ENCODE data around the gene HPSE2.
"Not testable (repeated sequence)": the region's sequence is repeated elsewhere in the genome, so short reads cannot be mapped to it uniquely, and the experiment has no call there.

Gene HPSE2

DNA sequence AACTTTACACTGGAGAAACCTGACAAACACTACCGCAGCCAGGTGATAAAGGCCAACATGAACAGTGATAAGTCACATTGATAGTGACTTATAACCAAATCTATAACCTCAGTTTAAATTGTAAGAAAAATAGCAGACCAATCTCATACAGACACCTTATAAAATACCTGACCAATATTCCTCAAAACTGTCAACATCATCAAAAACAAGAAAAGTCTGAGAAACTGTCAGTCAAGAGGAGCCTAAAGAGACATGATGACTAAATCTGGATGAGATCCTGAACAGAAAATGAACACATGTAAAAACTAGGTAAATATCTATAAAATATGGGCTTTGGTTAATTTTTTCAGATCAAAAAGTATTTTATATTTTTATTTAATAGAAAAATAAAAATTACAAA is 233.3 kb downstream of the HPSE2 start:
- DNase-seq, result no peak

DNA sequence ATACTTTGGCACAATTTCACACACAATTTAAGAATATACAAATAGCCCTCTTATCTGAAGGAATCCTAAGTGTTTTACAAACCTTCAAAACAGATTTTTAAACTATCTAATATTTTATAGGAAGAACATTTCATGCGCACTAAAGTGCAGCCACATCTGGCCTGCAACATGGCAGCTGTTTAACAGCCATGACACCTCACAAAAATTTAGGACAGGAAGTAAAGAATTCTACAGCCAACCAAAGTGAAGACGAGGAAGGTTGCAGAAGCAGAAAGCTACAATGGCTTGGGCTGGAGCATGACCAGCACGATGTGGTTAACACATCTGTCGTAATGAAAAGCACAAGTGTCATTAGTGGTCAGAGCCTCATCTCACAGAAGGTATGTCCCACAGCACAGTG is 238.1 kb downstream of the HPSE2 start:
- DNase-seq, result no peak

DNA sequence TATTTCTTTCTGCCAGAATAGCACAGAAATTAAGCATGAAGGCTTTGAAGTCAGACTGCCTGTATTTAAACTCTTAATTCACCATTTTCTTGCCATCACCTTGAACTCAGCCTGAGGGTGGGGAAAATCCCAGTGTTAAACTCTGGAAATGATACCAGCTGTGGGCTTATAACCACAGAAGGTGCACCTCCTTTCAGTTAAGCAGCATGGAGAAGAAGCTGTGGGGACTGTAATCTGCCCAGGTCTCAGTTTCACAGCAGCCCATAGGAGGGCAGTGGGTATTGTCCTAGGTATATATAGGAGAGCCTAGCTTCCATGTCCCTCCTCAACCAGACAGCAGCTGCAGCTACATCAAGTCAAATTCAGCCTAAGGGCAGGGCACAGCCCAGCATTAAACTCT is 241.6 kb downstream of the HPSE2 start:
- DNase-seq, result no peak

DNA sequence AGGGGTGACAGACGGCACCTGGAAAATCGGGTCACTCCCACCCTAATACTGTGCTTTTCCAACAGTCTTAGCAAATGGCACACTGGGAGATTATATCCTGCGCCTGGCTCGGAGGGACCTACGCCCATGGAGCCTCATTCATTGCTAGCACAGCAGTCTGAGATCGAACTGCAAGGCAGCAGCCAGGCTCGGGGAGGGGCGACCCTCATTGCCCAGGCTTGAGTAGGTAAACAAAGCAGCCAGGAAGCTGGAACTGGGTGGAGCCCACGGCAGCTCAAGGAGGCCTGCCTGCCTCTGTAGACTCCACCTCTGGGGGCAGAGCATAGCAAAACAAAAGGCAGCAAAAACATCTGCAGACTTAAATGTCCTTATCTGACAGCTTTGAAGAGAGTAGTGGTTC is 251.9 kb downstream of the HPSE2 start:
- DNase-seq, result not testable (repeated sequence)

DNA sequence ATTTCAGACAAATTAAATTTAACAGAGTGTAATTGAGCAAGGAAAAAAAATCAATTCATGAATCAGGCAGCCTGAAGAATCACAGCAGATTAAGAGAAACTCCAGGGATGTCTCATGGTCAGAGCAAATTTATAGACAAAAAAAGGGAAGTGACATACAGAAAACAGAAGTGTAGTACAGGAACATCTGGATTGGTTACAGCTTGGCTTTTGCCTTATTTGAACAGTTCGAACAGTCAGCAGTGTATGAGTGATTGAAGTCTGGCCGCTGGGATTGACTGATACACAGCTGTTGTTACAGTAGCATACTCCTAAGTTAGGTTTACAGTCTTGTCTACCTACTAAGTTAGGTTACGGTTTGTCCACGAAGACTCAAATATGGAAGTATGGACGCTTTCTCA is 255.3 kb downstream of the HPSE2 start:
- no peak for DNase-seq

DNA sequence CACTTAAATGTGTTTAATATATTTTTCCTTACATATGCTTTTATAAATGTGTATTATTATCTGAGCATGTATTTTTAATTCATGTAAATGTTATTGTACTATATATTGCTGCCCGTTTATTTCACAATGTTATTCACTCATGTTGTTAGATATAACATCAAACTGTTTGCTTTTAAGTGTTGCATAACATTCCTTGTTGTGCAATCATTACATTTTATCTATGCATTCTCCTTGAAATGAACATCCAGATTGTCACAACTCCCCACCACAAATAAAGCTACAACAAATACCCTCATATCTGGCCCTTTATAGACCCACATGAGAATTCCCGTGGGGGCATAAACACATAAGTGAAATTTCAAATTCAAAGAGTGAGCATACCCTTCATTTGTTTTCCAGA is 264.2 kb downstream of the HPSE2 start:
- no peak for DNase-seq

DNA sequence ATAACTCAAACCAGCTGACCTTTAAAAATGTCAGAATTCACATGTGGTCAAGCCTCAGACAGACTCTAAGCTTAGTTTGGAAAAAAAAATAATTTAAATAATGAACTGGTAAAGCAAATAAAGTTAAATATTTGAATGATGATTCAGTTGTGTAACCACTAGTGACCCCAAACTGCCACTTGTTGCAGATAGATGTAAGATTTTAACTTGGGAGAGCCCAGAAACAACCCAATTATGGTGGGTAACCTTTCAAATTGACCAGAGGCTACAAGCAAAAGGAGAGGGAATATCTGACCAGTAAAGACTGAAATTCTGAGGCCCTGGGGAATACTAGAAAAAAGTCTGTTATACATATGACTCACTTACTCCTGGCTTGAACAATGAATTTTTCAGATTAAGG is 268.1 kb downstream of the HPSE2 start:
- DNase-seq, result no peak

DNA sequence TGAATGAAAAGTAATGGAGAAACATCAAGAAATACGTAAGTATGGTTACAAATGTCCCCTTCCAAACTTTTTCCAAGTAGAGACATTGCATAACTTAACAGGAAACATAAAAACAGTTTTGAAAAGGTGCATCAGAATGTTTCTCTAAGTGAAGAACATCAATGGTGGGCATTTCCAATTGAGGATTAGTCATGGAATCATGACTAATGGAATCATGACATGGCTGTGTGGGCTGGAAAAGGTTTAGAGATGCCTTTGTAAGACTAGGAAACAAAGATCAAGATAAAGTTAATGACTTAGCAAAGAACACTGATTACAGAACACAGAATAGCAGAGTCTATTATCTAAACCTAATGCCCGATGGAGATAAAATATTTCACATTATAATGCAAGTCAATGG is 272.0 kb downstream of the HPSE2 start:
- DNase-seq, result no peak

DNA sequence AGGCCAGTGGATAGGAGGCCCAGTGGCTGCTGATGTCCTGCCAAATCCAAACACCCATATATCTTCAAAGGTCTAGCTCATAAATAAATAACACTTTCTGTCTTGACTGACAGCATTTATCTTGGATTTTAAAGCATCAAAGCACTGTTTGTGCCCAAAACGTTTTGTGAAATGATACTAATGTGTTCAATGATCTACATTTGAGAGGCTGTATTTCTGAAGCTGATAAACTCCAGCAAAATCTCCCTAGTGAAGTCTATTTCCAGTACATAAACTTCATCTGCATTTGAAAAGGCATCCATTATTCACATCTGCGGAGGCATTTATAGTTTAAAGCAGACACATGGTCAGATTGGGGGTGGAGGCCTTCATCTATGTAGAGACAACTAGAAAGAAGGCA is 276.3 kb downstream of the HPSE2 start:
- no peak for DNase-seq

DNA sequence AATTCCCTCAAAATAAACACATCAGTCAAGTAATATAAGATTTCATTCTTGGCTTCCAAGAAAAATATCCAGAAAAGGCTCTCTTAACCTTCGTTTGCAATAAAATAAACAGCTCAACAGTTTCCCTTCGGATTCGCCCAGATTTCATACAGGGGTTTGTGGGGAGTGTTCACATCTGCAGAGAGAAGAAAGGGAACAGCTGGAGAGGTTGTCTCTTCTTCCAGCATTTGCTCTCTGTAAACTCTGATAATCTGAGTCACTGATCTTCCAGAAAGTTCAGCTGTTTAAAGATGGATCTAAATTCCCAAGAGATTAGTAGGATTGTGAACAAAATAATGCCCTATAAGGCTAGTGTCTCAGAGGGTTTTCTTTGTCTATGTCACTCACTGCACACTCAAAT is 277.9 kb downstream of the HPSE2 start:
- no peak for DNase-seq

DNA sequence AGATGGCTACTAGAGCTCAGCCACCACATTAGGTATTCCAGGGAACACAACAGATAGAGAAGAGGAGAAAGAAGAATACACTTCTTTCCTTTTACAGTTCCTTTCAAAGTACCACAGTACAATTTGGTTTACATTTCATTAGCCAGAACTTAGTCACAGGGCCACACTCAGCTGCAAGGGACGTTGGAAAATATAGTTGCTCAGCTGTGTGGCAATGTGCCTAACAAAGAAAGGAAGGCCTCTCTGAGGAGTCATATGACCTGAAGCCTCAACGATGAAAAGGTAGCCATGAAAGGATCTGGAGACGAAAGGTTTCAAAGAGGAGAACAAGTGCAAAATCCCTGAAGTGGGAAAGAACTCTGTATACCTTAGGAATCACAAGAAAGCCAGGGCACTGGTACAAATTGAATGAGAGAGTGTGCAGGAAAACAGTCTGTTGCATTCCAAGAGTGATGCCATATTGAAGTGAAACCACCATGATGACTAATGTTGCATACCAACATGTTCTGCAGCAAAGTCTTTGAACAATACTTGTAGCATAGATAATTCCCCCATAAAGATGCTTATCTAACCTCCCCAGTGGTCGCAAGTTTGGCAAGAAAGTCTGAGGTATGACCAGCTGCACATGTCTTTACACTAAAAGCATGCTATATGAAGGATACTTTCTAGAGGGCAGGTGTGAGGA is 278.9 kb downstream of the HPSE2 start:
- DNase-seq, result no peak

DNA sequence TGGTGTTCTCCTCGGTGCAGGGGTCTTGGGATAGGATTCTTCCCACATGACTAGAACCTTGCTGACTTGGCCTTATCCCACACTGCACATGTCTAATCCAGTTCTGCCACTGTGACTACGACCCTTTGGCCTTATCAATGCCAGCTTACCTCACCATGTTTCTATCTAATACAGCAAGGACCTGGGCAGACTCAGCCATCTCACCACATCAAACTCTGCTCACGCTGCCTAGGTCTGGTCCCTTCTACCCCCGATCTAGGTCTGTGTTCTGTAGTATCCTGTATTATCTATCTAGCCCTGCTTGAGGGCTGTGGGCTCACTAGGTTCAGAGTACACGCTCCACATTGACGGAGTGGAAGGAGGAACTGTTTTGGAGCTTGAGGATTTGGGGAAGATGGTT is 282.4 kb downstream of the HPSE2 start:
- no peak for DNase-seq

DNA sequence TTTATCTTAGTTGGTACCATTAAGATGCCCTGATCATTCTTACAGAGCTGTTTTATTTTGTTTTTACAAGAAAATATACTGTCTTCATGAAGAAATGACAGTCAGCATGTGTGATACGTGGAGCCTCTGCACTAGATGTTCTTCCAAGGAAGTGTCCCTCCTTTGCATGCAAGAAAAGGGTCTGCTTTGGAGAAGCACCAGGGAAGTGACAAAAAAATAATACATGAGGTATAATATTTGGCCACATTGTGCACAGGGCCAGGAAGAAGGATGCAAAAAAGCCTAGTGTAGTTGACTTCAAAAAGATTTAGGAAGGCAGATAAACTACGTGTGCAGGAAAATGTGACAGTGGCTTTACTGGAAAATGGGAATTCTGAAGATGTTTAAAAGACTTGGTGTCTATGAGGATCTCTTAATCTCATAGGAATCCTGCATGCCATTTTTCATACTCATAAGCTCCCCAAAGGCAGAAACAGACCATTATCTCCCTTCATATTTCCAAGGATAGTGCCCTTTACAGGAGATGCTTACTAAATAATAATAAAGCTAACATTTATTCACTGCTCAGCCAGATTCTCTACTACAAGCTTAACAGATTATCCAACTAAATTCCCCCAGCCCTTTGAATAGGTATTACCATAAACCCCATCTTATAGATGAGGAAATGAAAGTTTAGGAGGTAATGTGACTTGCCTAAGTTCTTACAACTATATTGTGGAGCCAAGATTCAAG is 284.2 kb downstream of the HPSE2 start:
- no peak for DNase-seq

DNA sequence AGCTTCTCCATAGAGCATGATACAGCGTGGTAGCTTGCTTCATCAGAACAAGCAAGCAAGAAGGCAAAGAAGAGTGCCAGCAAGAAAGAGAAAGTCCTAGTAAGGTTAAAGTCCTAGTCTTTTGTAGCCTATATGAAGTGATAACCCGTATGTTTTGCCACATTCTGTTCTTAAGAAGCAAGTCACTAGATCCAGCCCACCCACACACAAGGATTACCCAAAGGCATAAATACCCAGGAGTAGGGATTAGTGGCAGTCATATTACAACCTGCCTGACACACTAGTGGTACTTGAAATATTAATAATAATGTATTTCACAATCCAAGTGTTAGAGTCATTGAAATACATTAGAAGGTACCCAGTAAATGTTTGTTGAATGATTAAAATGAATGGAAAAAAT is 285.5 kb downstream of the HPSE2 start:
- no peak for DNase-seq

DNA sequence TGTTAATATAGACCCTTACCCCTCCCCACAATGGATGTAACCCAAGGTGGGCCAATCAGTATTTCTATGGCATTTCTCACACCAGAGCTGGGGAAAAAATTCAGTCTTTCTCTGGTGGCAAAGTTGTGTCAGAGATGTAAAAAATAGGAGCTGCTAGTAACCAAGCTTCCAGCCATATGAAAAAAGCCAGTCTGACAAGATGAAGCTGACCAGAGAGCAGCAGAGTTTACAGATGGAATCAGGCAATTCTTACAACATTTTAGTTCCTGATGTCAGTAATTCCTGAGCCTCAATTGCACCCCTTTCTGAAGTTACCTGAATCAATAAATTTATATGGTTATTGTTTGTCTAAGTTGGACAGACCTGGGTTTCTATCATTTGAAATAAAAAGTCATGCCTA is 286.3 kb downstream of the HPSE2 start:
- no peak for DNase-seq

DNA sequence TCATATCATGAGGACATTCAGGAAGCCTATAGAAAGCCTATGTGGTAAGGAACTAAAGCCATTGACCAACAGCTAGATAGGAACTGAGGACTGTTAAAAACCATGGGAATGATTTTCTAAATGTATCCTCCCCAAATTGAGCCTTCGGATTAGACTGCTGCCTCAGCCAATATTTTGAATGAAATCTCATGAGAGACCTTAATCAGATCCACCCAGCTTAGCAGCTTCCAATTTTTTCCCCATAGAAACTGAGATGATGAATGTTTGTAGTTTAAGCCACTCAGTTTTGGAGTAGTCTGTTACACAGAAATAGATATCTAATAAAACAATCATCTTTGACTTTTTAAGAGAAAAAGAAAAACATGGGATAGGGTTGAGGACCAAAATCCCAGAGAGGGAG is 292.0 kb downstream of the HPSE2 start:
- DNase-seq, result no peak

DNA sequence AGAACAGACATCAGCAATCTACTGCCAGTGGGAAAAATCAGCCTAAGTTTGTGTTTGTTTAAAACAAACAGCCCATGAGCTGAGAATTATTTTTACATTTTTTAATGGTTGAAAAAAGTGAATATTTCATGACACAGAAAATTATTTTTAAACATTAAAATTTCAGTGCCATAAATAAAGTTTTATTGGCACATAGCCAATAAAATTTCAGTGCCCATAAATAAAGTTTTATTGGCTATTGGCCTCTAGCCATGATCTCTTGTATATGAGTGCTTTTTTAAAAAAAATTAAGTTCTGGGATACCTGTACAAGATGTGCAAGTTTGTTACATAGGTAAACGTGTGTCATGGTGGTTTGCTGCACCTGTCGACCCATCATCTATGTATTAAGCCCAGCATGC is 305.9 kb downstream of the HPSE2 start:
- DNase-seq, result no peak

DNA sequence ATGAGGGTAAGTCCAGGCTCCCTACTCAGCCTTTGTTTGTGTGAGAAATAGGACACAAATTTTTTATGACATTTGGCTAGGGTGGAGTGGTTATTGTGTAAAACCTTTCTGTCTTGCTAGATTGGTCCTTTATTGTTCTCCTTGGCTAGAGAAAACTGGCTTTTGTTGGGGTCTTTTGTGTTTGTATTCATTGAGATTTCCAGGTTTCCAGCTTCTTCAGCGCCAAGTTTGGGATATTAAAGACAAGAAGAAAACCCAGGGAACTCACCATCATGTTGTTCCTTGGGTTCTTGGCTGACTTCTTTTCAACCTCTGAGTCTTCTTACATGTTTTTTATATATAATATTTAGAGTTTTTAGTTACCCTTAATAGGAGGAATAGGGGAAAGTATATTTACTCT is 310.0 kb downstream of the HPSE2 start:
- no peak for DNase-seq

DNA sequence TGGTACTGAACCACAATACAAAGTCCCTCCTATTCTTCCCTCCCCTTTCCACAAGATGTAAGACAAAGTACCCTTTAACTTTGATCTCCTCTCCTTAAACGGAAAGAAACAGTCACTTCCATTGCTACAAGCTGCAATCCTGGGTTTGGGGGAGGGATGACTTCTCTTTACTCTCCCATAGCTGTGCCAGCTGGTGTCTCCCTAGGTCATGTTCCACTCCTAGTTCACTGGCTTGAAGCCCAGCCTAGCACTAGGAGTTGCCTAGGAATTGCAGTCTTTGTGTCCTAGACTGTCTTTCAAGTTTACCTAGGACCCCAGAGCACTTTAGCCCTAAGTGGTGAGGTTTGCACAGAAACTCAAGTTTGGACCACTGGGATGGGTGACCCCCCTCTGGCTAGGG is 311.1 kb downstream of the HPSE2 start:
- DNase-seq, result no peak

DNA sequence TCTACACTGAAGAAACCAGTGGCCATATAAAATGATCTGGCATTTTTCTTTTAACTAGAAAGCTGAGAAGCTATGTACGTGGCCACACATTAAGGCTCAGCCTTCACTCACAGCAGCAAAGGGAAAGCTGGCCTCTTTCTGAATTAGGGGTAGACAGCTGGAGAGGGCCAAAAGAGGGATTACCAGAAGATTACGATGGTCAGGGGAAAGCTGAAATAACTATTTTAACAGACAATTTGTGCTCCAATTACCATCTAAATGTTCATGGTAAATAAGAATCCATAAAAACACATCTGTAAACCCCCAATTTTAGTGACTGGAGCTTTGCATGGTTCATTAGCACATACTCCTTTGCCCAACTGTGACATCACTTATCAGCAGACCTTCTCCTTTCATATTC is 314.3 kb downstream of the HPSE2 start:
- no peak for DNase-seq

DNA sequence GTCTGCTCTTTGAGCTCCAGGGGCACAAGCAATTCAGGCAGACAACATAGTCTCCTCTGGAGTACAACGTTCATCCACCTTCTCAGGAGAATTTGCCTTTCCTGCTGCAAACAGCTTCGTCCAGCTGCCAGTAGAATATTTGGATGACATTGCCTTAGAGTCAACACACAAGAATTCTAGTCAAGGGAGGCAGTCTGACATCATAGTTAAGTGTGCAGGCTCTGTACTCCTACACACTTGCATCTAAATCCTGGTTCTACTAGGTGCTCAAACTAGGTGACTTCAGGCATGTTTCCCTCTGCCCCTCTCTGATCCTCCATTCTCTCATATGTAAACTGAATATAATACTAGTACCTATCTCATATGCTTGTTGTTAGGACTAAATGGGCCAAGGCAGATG is 314.8 kb downstream of the HPSE2 start:
- no peak for DNase-seq

DNA sequence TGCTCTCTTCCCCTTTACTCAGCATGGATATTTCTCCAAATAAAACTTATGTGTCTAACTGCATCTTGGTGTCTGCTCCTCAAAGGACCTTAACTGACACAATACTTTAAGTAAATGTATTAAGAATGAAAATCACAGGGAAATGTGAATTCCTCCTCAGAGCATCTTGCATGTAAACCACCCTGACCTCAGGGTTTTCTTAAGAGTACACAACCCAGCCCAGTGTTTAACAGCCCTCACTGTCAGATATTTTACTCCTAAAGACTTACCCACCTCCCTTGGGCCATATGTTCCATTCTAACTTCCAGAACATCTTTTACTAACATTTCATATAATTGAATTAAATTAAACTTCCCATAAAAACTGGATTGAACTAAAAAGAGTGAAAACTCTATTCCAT is 315.3 kb downstream of the HPSE2 start:
- no peak for DNase-seq

DNA sequence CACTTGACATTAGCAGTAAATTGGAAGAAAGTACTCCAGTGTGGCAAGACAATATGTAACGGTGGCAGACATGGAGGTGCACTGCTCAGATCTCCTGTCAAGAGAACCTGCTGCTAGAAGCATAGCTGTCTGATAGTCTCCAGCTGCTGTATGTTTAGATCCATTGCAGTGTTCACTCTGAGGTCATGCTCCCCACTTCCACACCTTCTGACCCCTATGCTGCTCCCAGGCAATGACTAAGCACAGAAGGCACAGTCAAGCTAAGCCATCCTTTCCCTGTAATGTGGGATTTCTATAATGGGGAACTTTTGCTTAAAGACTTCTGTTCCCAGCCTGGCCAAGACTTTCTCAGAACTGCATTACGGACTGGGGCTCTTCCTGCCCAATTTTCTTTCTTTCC is 315.8 kb downstream of the HPSE2 start:
- no peak for DNase-seq

DNA sequence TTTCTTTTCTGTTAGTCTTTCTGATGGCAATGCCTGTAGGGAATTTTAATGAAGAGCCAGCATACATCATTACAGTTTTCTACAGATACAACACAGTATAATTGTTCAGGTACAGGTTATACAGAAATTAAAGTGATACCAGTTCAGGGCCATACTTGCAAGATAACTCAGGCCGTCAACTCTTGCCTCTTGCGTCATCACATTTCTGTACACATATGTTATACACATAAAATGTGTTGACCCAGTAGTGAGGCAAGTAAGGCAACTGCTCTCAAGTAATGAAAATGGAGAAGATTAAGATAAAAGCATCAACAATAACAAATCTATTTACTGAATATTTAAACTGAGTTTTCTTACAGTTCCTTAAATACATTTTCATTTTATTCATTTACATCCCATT is 317.8 kb downstream of the HPSE2 start:
- DNase-seq, result no peak

DNA sequence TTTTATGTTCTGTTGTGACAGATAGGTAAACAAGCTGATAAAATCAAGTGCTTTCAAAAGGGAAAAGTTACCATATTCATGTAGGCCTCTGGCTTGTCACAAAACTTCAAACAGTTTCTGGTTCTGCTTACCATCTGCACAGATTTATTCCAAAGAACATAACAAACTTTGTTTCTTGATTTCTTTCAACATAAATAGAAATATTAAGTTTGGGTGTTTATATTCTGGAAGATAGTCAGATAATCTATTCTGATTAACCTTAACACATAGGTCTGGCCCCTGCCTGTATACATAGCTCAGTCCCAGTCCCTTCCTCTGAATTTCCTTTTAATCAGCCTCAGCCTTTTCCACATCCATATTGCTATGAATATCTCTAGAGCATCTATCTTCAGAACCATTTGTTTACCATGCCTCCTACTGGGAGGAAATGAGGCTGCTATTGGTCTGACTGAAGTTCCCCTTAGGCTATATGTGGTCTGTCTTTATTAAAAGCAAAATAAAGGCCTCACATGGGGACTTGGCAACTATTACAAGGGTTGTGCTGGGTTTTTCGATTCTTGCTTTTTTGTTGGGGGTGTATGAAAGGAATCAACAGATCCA is 319.0 kb downstream of the HPSE2 start:
- DNase-seq, result no peak

Measured in CD4-positive, alpha-beta T cell treated with Interleukin-15 for 1 hour (primary cell).